ENCODE measurements around the gene MEIS2.

DNA sequence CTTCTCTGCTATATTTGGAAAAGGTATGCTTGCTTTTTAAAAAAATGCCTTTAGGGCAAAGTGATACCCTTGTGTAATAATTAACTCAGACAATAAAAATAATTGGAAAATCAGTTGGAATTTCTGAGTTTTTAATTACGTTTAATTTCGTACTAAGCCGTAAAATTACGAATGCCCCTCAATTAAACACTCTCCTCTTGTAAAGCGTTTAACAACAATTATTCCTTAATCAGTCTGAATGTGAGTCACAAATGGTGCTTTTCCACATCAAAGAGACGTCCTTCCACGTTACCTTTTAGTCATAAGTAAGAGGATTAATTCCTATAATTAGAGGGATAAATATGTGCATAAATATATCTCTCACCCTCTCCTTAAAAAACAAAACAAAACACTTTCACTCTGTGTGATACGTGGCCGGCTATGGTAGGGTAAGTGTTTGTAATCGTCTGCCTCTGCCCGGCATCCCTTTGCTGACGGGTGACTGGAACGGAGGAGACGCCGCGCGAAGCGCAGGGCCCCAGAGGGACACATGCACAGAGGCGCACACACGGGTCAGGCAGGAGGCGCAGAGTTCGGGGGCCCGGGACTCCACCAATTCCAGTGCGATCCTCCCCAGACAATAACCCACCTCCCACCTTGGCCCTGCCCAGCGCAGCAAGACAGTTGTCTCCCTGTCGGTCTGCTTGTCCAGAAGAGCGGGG is 9.7 kb upstream of the MEIS2 start:
- TF ChIP-seq CTCF (IDR thresholded peaks at IDR 0.05): no peak
- no peak for TF ChIP-seq POLR2A (IDR thresholded peaks at IDR 0.05)

Data from thyroid gland (tissue), 4 donors.